Liver (tissue), 3 donors: Measurements from ENCODE around the gene TDRD7.
A peak's percentile ranks its signal among the peaks of the same experiment; 100 is the strongest.

Experiments used
- CTCF ChIP-seq: fragments of 150-350 bp; IDR thresholded peaks from 2 replicates; pipeline ENCODE4 v1.5.1; 2017; ENCODE audit warnings: improper control_type of control experiment, low read depth, low read length; ENCODE audit not compliant: missing input control
- EGR1 ChIP-seq, 2 donors: IDR thresholded peaks; 2 replicates each; pipeline ENCODE4 v1.6.1; 2016 to 2018; ENCODE audit warnings: antibody characterized with exemption in 2 of 2, low read depth in 2 of 2
- FOXA1 ChIP-seq: IDR thresholded peaks from 2 replicates; pipeline ENCODE4 v1.6.1; 2016; ENCODE audit warnings: antibody characterized with exemption
- GABPA ChIP-seq, 2 donors: IDR thresholded peaks in 1 of 2; conservative IDR thresholded peaks in 1 of 2; 2 replicates each; pipeline ENCODE4 v1.6.1; 2016; ENCODE audit warnings: antibody characterized with exemption in 2 of 2, mild to moderate bottlenecking in 1 of 2, moderate library complexity in 1 of 2
- RAD21 ChIP-seq, 2 donors: IDR thresholded peaks; 2 replicates each; pipeline ENCODE4 v1.6.1; 2016; ENCODE audit warnings: antibody characterized with exemption in 2 of 2, mild to moderate bottlenecking in 2 of 2
- REST ChIP-seq: IDR thresholded peaks from 2 replicates; pipeline ENCODE4 v1.6.1; 2016; ENCODE audit warnings: antibody characterized with exemption, mild to moderate bottlenecking
- RXRA ChIP-seq, 2 donors: IDR thresholded peaks; 2 replicates each; pipeline ENCODE4 v1.6.1; 2017 to 2018; ENCODE audit warnings: antibody characterized with exemption in 2 of 2, mild to moderate bottlenecking in 1 of 2
- SP1 ChIP-seq: IDR thresholded peaks from 2 replicates; pipeline ENCODE4 v1.6.1; 2018; ENCODE audit warnings: antibody characterized with exemption, mild to moderate bottlenecking
- TAF1 ChIP-seq: conservative IDR thresholded peaks from 2 replicates; pipeline ENCODE4 v1.6.1; 2016; ENCODE audit warnings: antibody characterized with exemption, mild to moderate bottlenecking
- YY1 ChIP-seq: IDR thresholded peaks from 2 replicates; pipeline ENCODE4 v1.6.1; 2016; ENCODE audit warnings: antibody characterized with exemption, mild to moderate bottlenecking
- ZBTB33 ChIP-seq: IDR thresholded peaks from 2 replicates; pipeline ENCODE4 v1.6.1; 2016; ENCODE audit warnings: antibody characterized with exemption
- TF ChIP-seq, protein P1 (sequence below): IDR thresholded peaks from 2 replicates; pipeline ENCODE4 v1.6.1; 2016; ENCODE audit warnings: antibody characterized with exemption
- TF ChIP-seq, protein P2 (sequence below): IDR thresholded peaks from 2 replicates; pipeline ENCODE4 v1.6.1; 2016; ENCODE audit warnings: antibody characterized with exemption
- donor health status: healthy.
- donor health status: healthy.

GRCh38 chr9:97487107-97487506 is 75.2 kb downstream of the TDRD7 start:
- TF ChIP-seq CTCF (peak; percentile 28), ZBTB33 (no peak), YY1 (no peak), SP1 (no peak), FOXA1 (no peak), GABPA (IDR thresholded peaks at IDR 0.05 in 1 of 2, conservative IDR thresholded peaks at IDR 0.05 in 1 of 2) (no peak), REST (no peak), EGR1 (IDR thresholded peaks at IDR 0.05; ENCODE audit: low read depth in 2 of 2) (no peak), TAF1 (no peak), RXRA (IDR thresholded peaks at IDR 0.05) (no peak), RAD21 (IDR thresholded peaks at IDR 0.05) (peak in 1 of 2 donors; percentile 60)
- TF ChIP-seq, protein P1, sequence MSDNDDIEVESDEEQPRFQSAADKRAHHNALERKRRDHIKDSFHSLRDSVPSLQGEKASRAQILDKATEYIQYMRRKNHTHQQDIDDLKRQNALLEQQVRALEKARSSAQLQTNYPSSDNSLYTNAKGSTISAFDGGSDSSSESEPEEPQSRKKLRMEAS = no peak
- TF ChIP-seq, protein P2, sequence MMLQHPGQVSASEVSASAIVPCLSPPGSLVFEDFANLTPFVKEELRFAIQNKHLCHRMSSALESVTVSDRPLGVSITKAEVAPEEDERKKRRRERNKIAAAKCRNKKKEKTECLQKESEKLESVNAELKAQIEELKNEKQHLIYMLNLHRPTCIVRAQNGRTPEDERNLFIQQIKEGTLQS = no peak
